Measurements from ENCODE around the gene SRD5A1. TPM values are rescaled to one million over a fixed set of nuclear protein-coding genes. Genes with fewer than 3 reads are reported as not detected.
"Not testable (repeated sequence)": the region's sequence is repeated elsewhere in the genome, so short reads cannot be mapped to it uniquely, and the experiment has no call there.

SRD5A1 gene
- total RNA-seq, 1 donor from 2014 or later: 37.4 TPM

- Histone ChIP-seq H3K4me3 (ENCODE audit: low read depth, low read length) (no peak overlapping the region), H3K27me3 (ENCODE audit: control insufficient read depth, insufficient read depth, low read length) (no peaks in the 10 kb centered on the region), H3K36me3 (ENCODE audit: control insufficient read depth, insufficient read depth, low read length) (no peaks in the 10 kb centered on the region)
- DNase-seq (ENCODE audit: low read depth): no peak
- no peak for TF ChIP-seq CTCF (IDR thresholded peaks at IDR 0.05; ENCODE audit: insufficient read depth, low read length, poor library complexity, severe bottlenecking)
These were observed 11.6 kb downstream of the SRD5A1 start for GRCh38 chr5:6644794-6645241.

- not testable (repeated sequence) for DNase-seq (ENCODE audit: low read depth)
These were observed 12.5 kb downstream of the SRD5A1 start for GRCh38 chr5:6645571-6646362.

GRCh38 chr5:6649186-6649585 lies 15.9 kb downstream of the SRD5A1 start:
- Histone ChIP-seq H3K27me3 (ENCODE audit: control insufficient read depth, insufficient read depth, low read length) (no peaks in the 10 kb centered on the region), H3K4me3 (ENCODE audit: low read depth, low read length) (no peak overlapping the region), H3K36me3 (ENCODE audit: control insufficient read depth, insufficient read depth, low read length) (no peaks in the 10 kb centered on the region)
- no peak for DNase-seq (ENCODE audit: low read depth)
- no peak for TF ChIP-seq CTCF (IDR thresholded peaks at IDR 0.05; ENCODE audit: insufficient read depth, low read length, poor library complexity, severe bottlenecking)

More at GRCh38 chr5:6645571-6646362, 12.5 kb downstream of the SRD5A1 start:
- not testable (repeated sequence) for H3K4me3 ChIP-seq (ENCODE audit: low read depth, low read length); H3K36me3 ChIP-seq (ENCODE audit: control insufficient read depth, insufficient read depth, low read length); H3K27me3 ChIP-seq (ENCODE audit: control insufficient read depth, insufficient read depth, low read length)

- H3K36me3 ChIP-seq (ENCODE audit: control insufficient read depth, insufficient read depth, low read length): no peaks in the 10 kb centered on the region
- no peaks in the 10 kb centered on the region for H3K27me3 ChIP-seq (ENCODE audit: control insufficient read depth, insufficient read depth, low read length)
- DNase-seq (ENCODE audit: low read depth): no peak
- no peak overlapping the region for H3K4me3 ChIP-seq (ENCODE audit: low read depth, low read length)
- TF ChIP-seq CTCF (IDR thresholded peaks at IDR 0.05; ENCODE audit: insufficient read depth, low read length, poor library complexity, severe bottlenecking): no peak
These were observed 16.4 kb downstream of the SRD5A1 start for GRCh38 chr5:6649681-6650080.

- no peak for TF ChIP-seq CTCF (IDR thresholded peaks at IDR 0.05; ENCODE audit: insufficient read depth, low read length, poor library complexity, severe bottlenecking)
- no peak for DNase-seq (ENCODE audit: low read depth)
- Histone ChIP-seq H3K4me3 (ENCODE audit: low read depth, low read length) (no peak overlapping the region), H3K27me3 (ENCODE audit: control insufficient read depth, insufficient read depth, low read length) (no peaks in the 10 kb centered on the region), H3K36me3 (ENCODE audit: control insufficient read depth, insufficient read depth, low read length) (no peaks in the 10 kb centered on the region)
These were observed 18.8 kb downstream of the SRD5A1 start for GRCh38 chr5:6652025-6652424.

- no peak for DNase-seq (ENCODE audit: low read depth)
- Histone ChIP-seq H3K4me3 (ENCODE audit: low read depth, low read length) (no peak overlapping the region), H3K36me3 (ENCODE audit: control insufficient read depth, insufficient read depth, low read length) (no peaks in the 10 kb centered on the region), H3K27me3 (ENCODE audit: control insufficient read depth, insufficient read depth, low read length) (no peaks in the 10 kb centered on the region)
- no peak for TF ChIP-seq CTCF (IDR thresholded peaks at IDR 0.05; ENCODE audit: insufficient read depth, low read length, poor library complexity, severe bottlenecking)
These were observed 22.2 kb downstream of the SRD5A1 start for GRCh38 chr5:6655432-6655831.

All from kidney epithelial cell (primary cell).